RWPE1 (cell line): ENCODE measurements around the gene RPL31.

ENCODE experiments used
- CTCF ChIA-PET: fragments of 350-600 bp; sonication (Branson Sonifier 250); formaldehyde crosslinking; extraction: SDS; loops from one replicate; lab custom pipeline; 2021; lab: Yijun Ruan, JAX
- POLR2A ChIA-PET: fragments of 400-600 bp; formaldehyde crosslinking; extraction: SDS; loops from one replicate; lab custom pipeline; 2020; ENCODE audit warnings: antibody characterized with exemption; ENCODE audit not compliant: low non-redundant PET; lab: Yijun Ruan, JAX
- DNase-seq: peaks from one replicate; pipeline ENCODE4 v3.0.0; 2012; ENCODE audit warnings: low spot score
- H3K27ac ChIP-seq: fragments of 450-650 bp; 2 replicates; pipeline ENCODE4 v1.5.1; 2017
- TF ChIP-seq, protein P1 (sequence below): fragments of 450-650 bp; conservative IDR thresholded peaks from 2 replicates; pipeline ENCODE4 v1.5.1; 2017; ENCODE audit warnings: low read depth, mild to moderate bottlenecking

RPL31 gene

GRCh38 chr2:100978582-100979191 is 23.4 kb upstream of the RPL31 start:
- TF ChIP-seq, protein P1, sequence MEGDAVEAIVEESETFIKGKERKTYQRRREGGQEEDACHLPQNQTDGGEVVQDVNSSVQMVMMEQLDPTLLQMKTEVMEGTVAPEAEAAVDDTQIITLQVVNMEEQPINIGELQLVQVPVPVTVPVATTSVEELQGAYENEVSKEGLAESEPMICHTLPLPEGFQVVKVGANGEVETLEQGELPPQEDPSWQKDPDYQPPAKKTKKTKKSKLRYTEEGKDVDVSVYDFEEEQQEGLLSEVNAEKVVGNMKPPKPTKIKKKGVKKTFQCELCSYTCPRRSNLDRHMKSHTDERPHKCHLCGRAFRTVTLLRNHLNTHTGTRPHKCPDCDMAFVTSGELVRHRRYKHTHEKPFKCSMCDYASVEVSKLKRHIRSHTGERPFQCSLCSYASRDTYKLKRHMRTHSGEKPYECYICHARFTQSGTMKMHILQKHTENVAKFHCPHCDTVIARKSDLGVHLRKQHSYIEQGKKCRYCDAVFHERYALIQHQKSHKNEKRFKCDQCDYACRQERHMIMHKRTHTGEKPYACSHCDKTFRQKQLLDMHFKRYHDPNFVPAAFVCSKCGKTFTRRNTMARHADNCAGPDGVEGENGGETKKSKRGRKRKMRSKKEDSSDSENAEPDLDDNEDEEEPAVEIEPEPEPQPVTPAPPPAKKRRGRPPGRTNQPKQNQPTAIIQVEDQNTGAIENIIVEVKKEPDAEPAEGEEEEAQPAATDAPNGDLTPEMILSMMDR = no peak
- 0 out of 2 replicates have a peak overlapping the region, but pooled peaks have one; percentile 17 for H3K27ac ChIP-seq
- ChIA-PET CTCF (no interaction called here), POLR2A (no interaction called here)
- DNase-seq = no peak

- no peak for DNase-seq
- H3K27ac ChIP-seq = 0 out of 2 replicates have a peak overlapping the region, but pooled peaks have one; percentile 1
- TF ChIP-seq, protein P1 = no peak
- ChIA-PET CTCF (no interaction called here), POLR2A (no interaction called here)
These were observed 22.0 kb upstream of the RPL31 start for GRCh38 chr2:100980046-100980445.

DNA sequence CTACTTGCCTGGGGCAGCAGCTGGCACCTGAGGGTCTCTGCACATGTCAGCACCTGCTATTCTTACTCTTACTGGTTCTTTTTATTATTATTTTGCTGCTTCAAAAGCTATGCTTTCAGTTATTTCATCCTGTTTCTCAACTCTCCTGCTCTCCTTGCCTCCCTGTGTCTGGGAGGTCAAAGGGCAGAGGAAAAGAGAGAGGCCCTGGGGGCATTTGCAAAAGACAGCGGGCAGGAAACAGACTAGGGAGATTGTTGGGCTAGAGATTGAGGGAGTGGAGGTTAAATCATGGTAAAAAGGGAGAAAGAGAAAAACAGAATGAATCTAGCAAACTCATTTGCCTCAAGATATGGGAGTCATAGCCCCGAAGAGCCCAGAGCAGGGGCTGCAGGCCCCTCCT is 21.1 kb upstream of the RPL31 start:
- TF ChIP-seq, protein P1 = no peak
- CTCF ChIA-PET = no interaction called here
- H3K27ac ChIP-seq = 0 out of 2 replicates have a peak overlapping the region, but pooled peaks have one; percentile 1
- POLR2A ChIA-PET = no interaction called here
- no peak for DNase-seq

GRCh38 chr2:100982431-100982861 is 19.6 kb upstream of the RPL31 start:
- POLR2A ChIA-PET = no interaction called here
- CTCF ChIA-PET = interaction anchor here (0.6 to 1.1 kb wide), 3 partner anchors 161 to 372 kb away, joined by 4 to 8 read pairs (median 4); no protein-coding TSS in a partner anchor
- TF ChIP-seq, protein P1 = no peak

GRCh38 chr2:100983201-100983600 is 18.9 kb upstream of the RPL31 start:
- DNase-seq = no peak
- no peak overlapping the region for H3K27ac ChIP-seq
- CTCF ChIA-PET = interaction anchor here (0.8 to 1.0 kb wide), 2 partner anchors 252 to 376 kb away, joined by 3 to 4 read pairs; no protein-coding TSS in a partner anchor
- POLR2A ChIA-PET = no interaction called here
- TF ChIP-seq, protein P1 = no peak

More at GRCh38 chr2:100982431-100982861, 19.6 kb upstream of the RPL31 start:
- H3K27ac ChIP-seq = 0 out of 2 replicates have a peak overlapping the region, but pooled peaks have one; percentile 19
- no peak for DNase-seq

- TF ChIP-seq, protein P1 = no peak
- no peak overlapping the region for H3K27ac ChIP-seq
- no peak for DNase-seq
- CTCF ChIA-PET = interaction anchor here (1.0 kb wide), 1 partner anchor 376 kb away, joined by 3 read pairs; no protein-coding TSS in a partner anchor
- POLR2A ChIA-PET = no interaction called here
These were observed 18.3 kb upstream of the RPL31 start for GRCh38 chr2:100983684-100984310.
